ENCODE data around the gene DNASE1L2. TPM values are rescaled to one million over a fixed set of nuclear protein-coding genes. Genes with fewer than 3 reads are reported as not detected.

Gene DNASE1L2
- total and polyA plus RNA-seq, 2 donors (not counting 1 experiment from before 2014, with no cell fraction given), result 0.34 to 0.99 TPM

- H3K36me3 ChIP-seq (ENCODE audit: control insufficient read depth, insufficient read depth, low read length), result no peaks in the 10 kb centered on the region
- H3K27me3 ChIP-seq (ENCODE audit: control insufficient read depth, insufficient read depth, low read length), result no peaks in the 10 kb centered on the region
- no peaks in the 10 kb centered on the region for H3K79me2 ChIP-seq (ENCODE audit: control insufficient read depth, insufficient read depth, low read length)
- TF ChIP-seq EZH2 (IDR thresholded peaks at IDR 0.05; ENCODE audit: low read length, missing control alignments), result no peak
- TF ChIP-seq, protein P1, sequence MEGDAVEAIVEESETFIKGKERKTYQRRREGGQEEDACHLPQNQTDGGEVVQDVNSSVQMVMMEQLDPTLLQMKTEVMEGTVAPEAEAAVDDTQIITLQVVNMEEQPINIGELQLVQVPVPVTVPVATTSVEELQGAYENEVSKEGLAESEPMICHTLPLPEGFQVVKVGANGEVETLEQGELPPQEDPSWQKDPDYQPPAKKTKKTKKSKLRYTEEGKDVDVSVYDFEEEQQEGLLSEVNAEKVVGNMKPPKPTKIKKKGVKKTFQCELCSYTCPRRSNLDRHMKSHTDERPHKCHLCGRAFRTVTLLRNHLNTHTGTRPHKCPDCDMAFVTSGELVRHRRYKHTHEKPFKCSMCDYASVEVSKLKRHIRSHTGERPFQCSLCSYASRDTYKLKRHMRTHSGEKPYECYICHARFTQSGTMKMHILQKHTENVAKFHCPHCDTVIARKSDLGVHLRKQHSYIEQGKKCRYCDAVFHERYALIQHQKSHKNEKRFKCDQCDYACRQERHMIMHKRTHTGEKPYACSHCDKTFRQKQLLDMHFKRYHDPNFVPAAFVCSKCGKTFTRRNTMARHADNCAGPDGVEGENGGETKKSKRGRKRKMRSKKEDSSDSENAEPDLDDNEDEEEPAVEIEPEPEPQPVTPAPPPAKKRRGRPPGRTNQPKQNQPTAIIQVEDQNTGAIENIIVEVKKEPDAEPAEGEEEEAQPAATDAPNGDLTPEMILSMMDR (conservative IDR thresholded peaks at IDR 0.05 in 1 of 2, IDR thresholded peaks at IDR 0.05 in 1 of 2; ENCODE audit: low read depth in 1 of 2, low read length in 2 of 2), result no peak
- no peak overlapping the region for H3K27ac ChIP-seq (ENCODE audit: insufficient read depth, low read length)
- H3K9me3 ChIP-seq (ENCODE audit: control insufficient read depth, insufficient read depth, low read depth, low read length), result no peaks in the 10 kb centered on the region
- no peak overlapping the region for H3K4me2 ChIP-seq (ENCODE audit: extremely low read depth, insufficient read depth, low read length)
- H3K9ac ChIP-seq (ENCODE audit: insufficient read depth, low read length), result no peak overlapping the region
- H3K4me3 ChIP-seq (replicated peaks in 1 of 4; ENCODE audit: control extremely low read depth in 1 of 4, insufficient read depth in 1 of 4, low read depth in 3 of 4, low read length in 4 of 4), result no peak overlapping the region
- DNase-seq (ENCODE audit: low read depth in 2 of 2), result no peak
- H3K4me1 ChIP-seq (ENCODE audit: control insufficient read depth, extremely low read depth, insufficient read depth, low read length), result no peaks in the 10 kb centered on the region
- no peak overlapping the region for H2AFZ ChIP-seq (ENCODE audit: low read length)
- H4K20me1 ChIP-seq (ENCODE audit: control insufficient read depth, extremely low read depth, insufficient read depth, low read length), result no peaks in the 10 kb centered on the region
These were observed 47.8 kb upstream of the DNASE1L2 start for GRCh38 chr16:2188395-2188794.

DNA sequence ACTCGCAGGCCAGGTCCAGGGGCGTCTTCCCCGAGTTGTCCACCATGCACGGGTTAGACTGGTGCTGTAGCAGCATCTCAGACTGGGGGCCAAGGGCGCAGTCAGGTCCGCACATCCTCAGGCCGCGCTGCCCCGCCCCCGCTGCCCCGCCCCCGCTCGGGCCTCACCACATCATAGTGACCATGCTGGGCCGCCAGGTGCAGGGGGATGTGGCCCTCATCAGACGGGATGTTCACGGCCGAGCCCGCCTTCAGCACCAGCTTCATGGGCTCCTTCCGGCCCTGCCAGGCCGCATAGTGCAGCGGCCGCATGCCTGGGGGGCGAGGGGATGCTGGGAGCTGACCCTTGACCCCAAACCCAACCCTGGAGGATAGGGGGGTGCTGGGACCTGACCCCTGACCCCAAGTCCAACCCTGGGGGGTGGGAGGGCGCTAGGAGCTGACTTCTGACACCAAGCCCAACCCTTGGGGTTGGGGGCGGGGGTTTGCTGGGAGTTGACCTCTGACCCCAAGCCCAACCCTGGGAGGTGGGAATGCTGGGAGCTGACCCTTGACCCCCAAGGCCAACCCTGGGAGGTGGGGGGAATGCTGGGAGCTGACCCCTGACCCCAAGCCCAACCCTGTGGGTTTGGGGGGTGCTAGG is 46.9 kb upstream of the DNASE1L2 start:
- no peaks in the 10 kb centered on the region for H3K79me2 ChIP-seq (ENCODE audit: control insufficient read depth, insufficient read depth, low read length)
- H3K27me3 ChIP-seq (ENCODE audit: control insufficient read depth, insufficient read depth, low read length), result peaks cover 2% of the 10 kb centered on the region
- H3K9me3 ChIP-seq (ENCODE audit: control insufficient read depth, insufficient read depth, low read depth, low read length), result no peaks in the 10 kb centered on the region
- H3K4me1 ChIP-seq (ENCODE audit: control insufficient read depth, extremely low read depth, insufficient read depth, low read length), result no peaks in the 10 kb centered on the region
- no peaks in the 10 kb centered on the region for H3K36me3 ChIP-seq (ENCODE audit: control insufficient read depth, insufficient read depth, low read length)
- H3K9ac ChIP-seq (ENCODE audit: insufficient read depth, low read length), result no peak overlapping the region
- no peak for DNase-seq (ENCODE audit: low read depth in 2 of 2)
- no peak overlapping the region for H3K4me2 ChIP-seq (ENCODE audit: extremely low read depth, insufficient read depth, low read length)
- H3K4me3 ChIP-seq (replicated peaks in 1 of 4; ENCODE audit: control extremely low read depth in 1 of 4, insufficient read depth in 1 of 4, low read depth in 3 of 4, low read length in 4 of 4), result no peak overlapping the region
- no peak overlapping the region for H3K27ac ChIP-seq (ENCODE audit: insufficient read depth, low read length)
- TF ChIP-seq, protein P1 (conservative IDR thresholded peaks at IDR 0.05 in 1 of 2, IDR thresholded peaks at IDR 0.05 in 1 of 2; ENCODE audit: low read depth in 1 of 2, low read length in 2 of 2), result no peak
- no peak for TF ChIP-seq EZH2 (IDR thresholded peaks at IDR 0.05; ENCODE audit: low read length, missing control alignments)
- H4K20me1 ChIP-seq (ENCODE audit: control insufficient read depth, extremely low read depth, insufficient read depth, low read length), result no peaks in the 10 kb centered on the region
- H2AFZ ChIP-seq (ENCODE audit: low read length), result no peak overlapping the region

DNA sequence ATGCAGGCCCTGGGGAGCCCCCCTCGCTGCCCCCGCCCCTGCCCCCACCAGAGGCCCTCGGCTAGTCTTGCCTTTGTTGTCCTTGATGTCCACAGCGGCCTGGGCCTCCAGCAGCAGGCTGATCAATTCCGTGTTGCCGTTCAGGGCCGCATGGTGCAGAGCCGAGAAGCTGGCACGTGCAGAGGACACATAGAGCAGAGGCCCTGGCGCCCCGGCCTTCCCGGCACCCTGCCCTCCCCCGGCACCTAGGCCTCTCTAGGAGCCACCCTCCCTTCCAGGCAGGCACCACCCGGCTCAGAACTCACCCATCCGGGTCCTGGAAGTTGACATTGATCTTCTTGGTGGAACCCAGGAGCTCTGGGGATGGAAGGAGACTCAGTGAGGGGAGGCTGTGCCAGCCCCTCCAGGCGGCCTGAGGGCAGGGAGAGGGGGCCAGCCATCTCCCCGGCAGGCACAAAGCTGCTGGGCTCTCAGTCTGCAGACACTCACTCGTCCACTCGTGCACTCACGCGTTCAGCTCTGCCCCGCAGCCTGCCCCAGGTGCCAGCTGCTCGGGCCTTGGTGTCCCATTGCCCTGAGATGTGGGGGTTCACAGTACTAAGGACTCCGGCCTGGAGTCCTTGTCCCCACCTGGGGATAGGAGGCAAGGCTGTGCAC is 46.1 kb upstream of the DNASE1L2 start:
- no peak overlapping the region for H3K9ac ChIP-seq (ENCODE audit: insufficient read depth, low read length)
- TF ChIP-seq, protein P1 (conservative IDR thresholded peaks at IDR 0.05 in 1 of 2, IDR thresholded peaks at IDR 0.05 in 1 of 2; ENCODE audit: low read depth in 1 of 2, low read length in 2 of 2), result no peak
- no peak for TF ChIP-seq EZH2 (IDR thresholded peaks at IDR 0.05; ENCODE audit: low read length, missing control alignments)
- no peaks in the 10 kb centered on the region for H3K9me3 ChIP-seq (ENCODE audit: control insufficient read depth, insufficient read depth, low read depth, low read length)
- H3K4me2 ChIP-seq (ENCODE audit: extremely low read depth, insufficient read depth, low read length), result no peak overlapping the region
- H3K4me3 ChIP-seq (replicated peaks in 1 of 4; ENCODE audit: control extremely low read depth in 1 of 4, insufficient read depth in 1 of 4, low read depth in 3 of 4, low read length in 4 of 4), result no peak overlapping the region
- H3K36me3 ChIP-seq (ENCODE audit: control insufficient read depth, insufficient read depth, low read length), result no peaks in the 10 kb centered on the region
- no peak overlapping the region for H2AFZ ChIP-seq (ENCODE audit: low read length)
- H4K20me1 ChIP-seq (ENCODE audit: control insufficient read depth, extremely low read depth, insufficient read depth, low read length), result no peaks in the 10 kb centered on the region
- H3K79me2 ChIP-seq (ENCODE audit: control insufficient read depth, insufficient read depth, low read length), result no peaks in the 10 kb centered on the region
- no peaks in the 10 kb centered on the region for H3K4me1 ChIP-seq (ENCODE audit: control insufficient read depth, extremely low read depth, insufficient read depth, low read length)
- H3K27ac ChIP-seq (ENCODE audit: insufficient read depth, low read length), result no peak overlapping the region
- H3K27me3 ChIP-seq (ENCODE audit: control insufficient read depth, insufficient read depth, low read length), result peaks cover 8% of the 10 kb centered on the region
- no peak for DNase-seq (ENCODE audit: low read depth in 2 of 2)

Data from fibroblast of lung (primary cell).